Skeletal muscle tissue (tissue), 4 donors: Measurements from ENCODE around the gene IGFBP2. TPM values are rescaled to one million over a fixed set of nuclear protein-coding genes. Genes with fewer than 3 reads are reported as not detected.

Experiments used
- H3K27ac ChIP-seq: one replicate; pipeline ENCODE4 v1.7.0; 2013; ENCODE audit warnings: mild to moderate bottlenecking, low read depth, low read length, inconsistent platforms
- H3K27me3 ChIP-seq, 3 donors: one replicate each; pipeline ENCODE4 v1.7.0; 2013; ENCODE audit warnings: low read length in 3 of 3; ENCODE audit not compliant: control insufficient read depth in 3 of 3, insufficient read depth in 3 of 3
- H3K36me3 ChIP-seq, 3 donors: one replicate each; pipeline ENCODE4 v1.7.0; 2013; ENCODE audit warnings: low read length in 3 of 3; ENCODE audit not compliant: control insufficient read depth in 3 of 3, insufficient read depth in 3 of 3
- H3K4me1 ChIP-seq, 3 donors: one replicate each; pipeline ENCODE4 v1.7.0; 2013; ENCODE audit warnings: low read length in 3 of 3, mild to moderate bottlenecking in 3 of 3; ENCODE audit not compliant: control insufficient read depth in 3 of 3, insufficient read depth in 3 of 3
- H3K4me3 ChIP-seq, 3 donors: one replicate each; pipeline ENCODE4 v1.7.0; 2013; ENCODE audit warnings: low read length in 3 of 3
- H3K9ac ChIP-seq, 3 donors: one replicate each; pipeline ENCODE4 v1.7.0; 2013; ENCODE audit warnings: low read length in 3 of 3, mild to moderate bottlenecking in 3 of 3, moderate library complexity in 2 of 3, low read depth in 1 of 3
- H3K9me3 ChIP-seq, 3 donors: one replicate each; pipeline ENCODE4 v1.7.0; 2013; ENCODE audit warnings: low read length in 3 of 3; ENCODE audit not compliant: control insufficient read depth in 3 of 3
- total RNA-seq: library from RNA; depleted of rRNA; stranded (reverse); fragments of >200 nt; gene quantifications from one replicate; pipeline ENCODE4 v1.2.3, GENCODE V29; 2014
- donor health status: Osteomylitis.

IGFBP2 gene
- total RNA-seq, 1 donor from 2014 or later: 99.7 TPM

- no peak overlapping the region for H3K4me3 ChIP-seq
- peaks cover 15 to 23% (median 17%) of the 10 kb centered on the region in 3 donors for H3K36me3 ChIP-seq
- H3K9me3 ChIP-seq: no peaks in the 10 kb centered on the region
- no peaks in the 10 kb centered on the region for H3K27me3 ChIP-seq
- peaks cover 2 to 14% (median 7%) of the 10 kb centered on the region in 3 donors for H3K4me1 ChIP-seq
- no peak overlapping the region for H3K27ac ChIP-seq
- H3K9ac ChIP-seq: no peak overlapping the region
Observed at GRCh38 chr2:216670266-216671080, 37.3 kb downstream of the IGFBP2 start.

- H3K27me3 ChIP-seq: no peaks in the 10 kb centered on the region
- H3K4me1 ChIP-seq: peaks cover 0 to 14% (median 1%) of the 10 kb centered on the region in 3 donors
- no peak overlapping the region for H3K4me3 ChIP-seq
- H3K9ac ChIP-seq: no peak overlapping the region
- no peaks in the 10 kb centered on the region for H3K9me3 ChIP-seq
- H3K36me3 ChIP-seq: peaks cover 19 to 29% (median 20%) of the 10 kb centered on the region in 3 donors
- H3K27ac ChIP-seq: peak overlapping the region; percentile 1
Observed at GRCh38 chr2:216671081-216671411, 37.8 kb downstream of the IGFBP2 start.

DNA sequence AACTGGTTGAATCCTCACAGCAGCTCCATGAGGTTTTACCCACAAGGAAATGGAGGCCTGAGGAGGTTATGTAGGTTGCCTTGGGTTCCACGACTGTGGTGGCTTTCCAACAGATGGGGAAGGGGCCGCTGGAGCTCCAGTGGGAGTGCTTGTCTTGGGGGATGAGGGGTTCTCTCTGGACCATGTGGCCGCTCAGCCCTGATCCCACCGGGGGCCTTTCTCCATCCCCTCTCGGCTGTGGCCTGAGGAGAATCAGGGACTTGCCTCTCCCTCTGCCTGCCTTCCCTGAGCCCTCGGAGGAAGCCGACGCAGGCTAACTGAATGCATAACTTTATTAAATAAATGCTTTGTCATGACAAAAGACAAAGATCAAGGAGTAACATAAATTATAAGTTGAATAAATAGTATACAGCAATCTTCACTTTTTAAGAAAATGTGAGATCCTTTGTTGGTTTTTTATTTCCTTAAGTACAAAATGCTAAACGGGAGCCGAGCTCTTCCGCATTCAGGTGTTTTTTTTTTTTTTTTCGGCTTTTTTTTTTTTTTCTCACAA, 38.6 kb downstream of the IGFBP2 start:
- Histone ChIP-seq H3K4me3 (no peak overlapping the region), H3K27ac (peak overlapping the region; percentile 1)

GRCh38 chr2:216672466-216672865, 39.2 kb downstream of the IGFBP2 start:
- H3K9me3 ChIP-seq: no peaks in the 10 kb centered on the region
- H3K9ac ChIP-seq: no peak overlapping the region
- H3K4me3 ChIP-seq: no peak overlapping the region
- H3K4me1 ChIP-seq: peaks cover 0 to 17% (median under 1%) of the 10 kb centered on the region in 3 donors
- no peaks in the 10 kb centered on the region for H3K27me3 ChIP-seq
- H3K27ac ChIP-seq: no peak overlapping the region
- H3K36me3 ChIP-seq: peaks cover 30 to 42% (median 31%) of the 10 kb centered on the region in 3 donors

More for the DNA sequence above, 38.6 kb downstream of the IGFBP2 start:
- Histone ChIP-seq H3K9me3 (no peaks in the 10 kb centered on the region), H3K9ac (no peak overlapping the region), H3K4me1 (peaks cover 0 to 14% (median 0%) of the 10 kb centered on the region in 3 donors), H3K36me3 (peaks cover 25 to 36% (median 26%) of the 10 kb centered on the region in 3 donors), H3K27me3 (no peaks in the 10 kb centered on the region)

- Histone ChIP-seq H3K4me3 (no peak overlapping the region), H3K9ac (no peak overlapping the region), H3K27ac (peak overlapping the region; percentile 51), H3K36me3 (peaks cover 35 to 48% (median 36%) of the 10 kb centered on the region in 3 donors), H3K27me3 (no peaks in the 10 kb centered on the region), H3K4me1 (peaks cover 2 to 23% (median 6%) of the 10 kb centered on the region in 3 donors), H3K9me3 (no peaks in the 10 kb centered on the region)
Observed at GRCh38 chr2:216673021-216673420, 39.8 kb downstream of the IGFBP2 start.

- no peaks in the 10 kb centered on the region for H3K9me3 ChIP-seq
- H3K4me1 ChIP-seq: peaks cover 8 to 29% (median 12%) of the 10 kb centered on the region in 3 donors
- H3K9ac ChIP-seq: no peak overlapping the region
- H3K27me3 ChIP-seq: no peaks in the 10 kb centered on the region
- peak overlapping the region; percentile 51 for H3K27ac ChIP-seq
- peaks cover 41 to 54% (median 42%) of the 10 kb centered on the region in 3 donors for H3K36me3 ChIP-seq
- no peak overlapping the region for H3K4me3 ChIP-seq
Observed at GRCh38 chr2:216673609-216674008, 40.4 kb downstream of the IGFBP2 start.

DNA sequence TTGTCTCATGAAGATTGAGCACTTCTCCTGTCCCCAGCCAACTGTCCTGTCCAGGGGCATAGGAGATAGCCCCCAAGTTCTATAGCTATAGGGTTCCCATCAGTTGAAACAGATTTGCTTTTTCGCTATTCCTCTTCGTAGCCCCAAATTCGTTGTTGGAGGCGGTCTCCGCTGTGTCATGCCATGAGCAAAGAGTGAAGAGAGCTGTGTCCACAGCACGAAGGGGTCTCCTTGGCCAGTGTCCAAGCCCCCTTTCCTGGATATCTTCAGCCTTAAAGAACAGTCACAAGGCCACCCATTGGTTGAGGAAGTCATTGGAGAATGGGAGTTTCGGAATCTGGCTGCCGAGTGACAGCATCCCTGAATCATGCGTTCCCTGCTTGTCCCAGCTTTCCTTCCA, 41.2 kb downstream of the IGFBP2 start:
- Histone ChIP-seq H3K27ac (no peak overlapping the region), H3K27me3 (no peaks in the 10 kb centered on the region), H3K36me3 (peaks cover 45 to 61% (median 48%) of the 10 kb centered on the region in 3 donors)

DNA sequence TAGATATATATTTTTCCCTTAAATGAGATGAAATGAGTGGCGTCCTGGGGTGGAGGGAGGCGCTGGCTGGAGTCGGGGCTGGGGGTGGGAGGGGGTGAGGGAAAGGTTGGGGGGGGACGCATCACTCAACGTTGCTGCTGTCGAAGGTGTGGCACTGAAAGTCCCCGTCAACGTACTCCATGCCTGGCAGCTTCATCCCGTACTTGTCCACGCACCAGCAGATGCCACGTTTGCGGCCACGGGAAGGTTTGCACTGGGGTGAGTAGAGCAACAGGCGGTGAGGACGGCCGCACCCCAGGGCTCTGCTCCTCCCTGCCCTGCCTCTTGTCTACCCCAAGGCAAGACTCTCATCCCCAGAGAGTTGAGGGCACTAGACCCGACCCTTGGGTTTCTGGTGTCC, 43.4 kb downstream of the IGFBP2 start:
- no peak overlapping the region for H3K9ac ChIP-seq
- no peak overlapping the region for H3K4me3 ChIP-seq
- H3K9me3 ChIP-seq: no peaks in the 10 kb centered on the region
- H3K36me3 ChIP-seq: peaks cover 45 to 66% (median 48%) of the 10 kb centered on the region in 3 donors
- H3K27ac ChIP-seq: no peak overlapping the region
- no peaks in the 10 kb centered on the region for H3K27me3 ChIP-seq
- peaks cover 37 to 55% (median 42%) of the 10 kb centered on the region in 3 donors for H3K4me1 ChIP-seq

More for the DNA sequence above, 41.2 kb downstream of the IGFBP2 start:
- H3K9me3 ChIP-seq: no peaks in the 10 kb centered on the region
- no peak overlapping the region for H3K4me3 ChIP-seq
- peak overlapping the region in 1 of 3 donors; percentile 8 for H3K9ac ChIP-seq
- H3K4me1 ChIP-seq: peaks cover 15 to 36% (median 20%) of the 10 kb centered on the region in 3 donors

- H3K27me3 ChIP-seq: no peaks in the 10 kb centered on the region
- H3K27ac ChIP-seq: peak overlapping the region; percentile 98
- peaks cover 46 to 64% (median 50%) of the 10 kb centered on the region in 3 donors for H3K4me1 ChIP-seq
Observed at GRCh38 chr2:216677439-216678097, 44.3 kb downstream of the IGFBP2 start.

More at GRCh38 chr2:216677439-216678097, 44.3 kb downstream of the IGFBP2 start:
- no peaks in the 10 kb centered on the region for H3K9me3 ChIP-seq
- peak overlapping the region in 1 of 3 donors; percentile 3 for H3K4me3 ChIP-seq
- peak overlapping the region in 1 of 3 donors; percentile 82 for H3K9ac ChIP-seq
- peaks cover 45 to 66% (median 48%) of the 10 kb centered on the region in 3 donors for H3K36me3 ChIP-seq
